ENCODE results near the gene YWHAQ. TPM values are rescaled to one million over a fixed set of nuclear protein-coding genes. Genes with fewer than 3 reads are reported as not detected.

The YWHAQ gene
- total RNA-seq, 2 experiments from 2014 or later = 300 to 316 TPM

- CTCF ChIA-PET = interaction anchor here (1.1 kb wide), 1 partner anchor 10 kb away, joined by 3 read pairs; no protein-coding TSS in a partner anchor
- ATAC-seq (no peak), DNase-seq (no peak)
- Mint-ChIP-seq H3K36me3 (peaks cover 13% of the 10 kb centered on the region), H3K9me3 (ENCODE audit: low read depth) (no peaks in the 10 kb centered on the region), H3K27me3 (no peaks in the 10 kb centered on the region), H3K4me3 (no peak overlapping the region), H3K4me1 (peaks cover 49% of the 10 kb centered on the region), H3K27ac (no peak overlapping the region)
Observed at GRCh38 chr2:9545502-9545901, 85.3 kb downstream of the YWHAQ start.

DNA sequence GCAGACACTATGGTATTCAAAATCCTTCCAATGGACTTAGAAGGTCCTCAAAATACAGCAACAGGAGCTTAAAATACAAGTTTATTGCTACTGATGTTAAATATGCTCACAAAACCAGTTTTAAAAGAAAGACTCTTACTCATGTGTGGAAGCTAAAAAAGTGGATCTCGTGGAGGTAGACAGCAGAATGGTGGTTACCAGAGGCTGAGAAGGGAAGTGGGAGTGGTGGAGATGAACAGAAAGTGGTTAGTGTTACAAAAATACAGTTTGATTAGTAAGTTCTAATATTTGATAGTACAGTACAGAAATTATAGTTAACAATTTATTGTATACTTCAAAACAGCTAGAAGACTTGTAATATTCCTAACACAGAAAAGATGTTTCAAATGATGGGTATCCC lies 87.2 kb downstream of the YWHAQ start:
- H3K27me3 Mint-ChIP-seq = no peaks in the 10 kb centered on the region
- peak overlapping the region; percentile 44 for H3K27ac Mint-ChIP-seq
- CTCF ChIA-PET = interaction anchor here (2.2 kb wide), 1 partner anchor 12 kb away, joined by 8 read pairs; the partner anchor contains the start of gene ADAM17
- ATAC-seq (peak; percentile 53), DNase-seq (peak; percentile 47)
- H3K9me3 Mint-ChIP-seq (ENCODE audit: low read depth) = no peaks in the 10 kb centered on the region
- peaks cover 38% of the 10 kb centered on the region for H3K4me1 Mint-ChIP-seq
- peaks cover 15% of the 10 kb centered on the region for H3K36me3 Mint-ChIP-seq
- no peak overlapping the region for H3K4me3 Mint-ChIP-seq

- Mint-ChIP-seq H3K27ac (no peak overlapping the region), H3K4me1 (peaks cover 24% of the 10 kb centered on the region), H3K9me3 (ENCODE audit: low read depth) (no peaks in the 10 kb centered on the region), H3K4me3 (no peak overlapping the region), H3K27me3 (no peaks in the 10 kb centered on the region), H3K36me3 (peaks cover 16% of the 10 kb centered on the region)
- ATAC-seq (no peak), DNase-seq (no peak)
- CTCF ChIA-PET = interaction anchor here (1.2 to 2.1 kb wide), 3 partner anchors 9 to 117 kb away, joined by 3 to 8 read pairs (median 4); no protein-coding TSS in a partner anchor
Observed at GRCh38 chr2:9539531-9539930, 91.3 kb downstream of the YWHAQ start.

DNA sequence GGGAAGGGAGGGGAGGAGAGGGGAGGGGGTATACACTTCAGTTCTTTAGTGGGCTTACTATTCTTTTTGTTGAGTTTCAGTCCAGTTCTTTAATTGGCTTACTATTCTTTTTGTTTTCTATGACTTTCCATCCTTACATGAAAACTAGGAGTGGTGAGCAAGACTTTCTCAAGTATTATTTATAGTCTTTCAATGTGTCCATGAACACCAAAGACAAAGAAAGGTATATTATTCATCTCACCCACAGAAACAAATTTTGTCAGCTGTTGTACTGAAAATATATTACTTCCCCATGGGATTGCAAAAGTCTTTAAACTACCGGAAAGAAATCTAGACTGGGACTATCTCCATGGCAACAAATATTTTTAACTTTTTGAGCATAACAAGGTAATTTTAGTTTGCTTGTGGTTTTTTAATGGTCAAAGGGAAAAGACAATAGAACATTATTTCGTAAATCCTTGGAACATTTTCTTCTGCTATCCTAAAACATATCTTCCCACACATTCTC lies 92.7 kb downstream of the YWHAQ start:
- DNase-seq (no peak), ATAC-seq (no peak)
- no peaks in the 10 kb centered on the region for H3K9me3 Mint-ChIP-seq (ENCODE audit: low read depth)
- H3K27me3 Mint-ChIP-seq = no peaks in the 10 kb centered on the region
- H3K4me3 Mint-ChIP-seq = no peak overlapping the region
- peaks cover 18% of the 10 kb centered on the region for H3K36me3 Mint-ChIP-seq
- no peak overlapping the region for H3K27ac Mint-ChIP-seq
- CTCF ChIA-PET = interaction anchor here (0.8 kb wide), 1 partner anchor 276 kb away, joined by 3 read pairs; no protein-coding TSS in a partner anchor
- H3K4me1 Mint-ChIP-seq = peaks cover 17% of the 10 kb centered on the region

DNA sequence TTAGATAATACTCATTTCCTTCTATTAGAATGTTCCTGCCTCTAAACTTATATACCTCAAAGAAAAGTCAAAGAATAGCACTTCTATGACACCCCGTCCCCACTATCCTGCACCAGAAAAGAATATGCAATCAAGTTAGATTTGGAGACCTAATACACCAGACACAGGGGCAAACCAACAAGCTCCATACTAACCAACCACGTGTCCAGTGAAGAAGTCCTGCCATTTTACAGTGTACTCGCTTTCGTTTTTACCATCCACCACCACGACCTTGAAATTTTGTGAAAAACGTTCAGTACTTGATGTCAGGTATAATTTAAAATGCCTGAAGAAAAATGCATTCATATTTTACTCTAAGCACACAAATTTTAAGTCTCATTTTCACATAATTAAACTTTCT lies 94.3 kb downstream of the YWHAQ start:
- H3K36me3 Mint-ChIP-seq = peaks cover 19% of the 10 kb centered on the region
- DNase-seq = no peak
- H3K4me3 Mint-ChIP-seq = no peak overlapping the region
- H3K27me3 Mint-ChIP-seq = no peaks in the 10 kb centered on the region
- ATAC-seq = no peak
- no peaks in the 10 kb centered on the region for H3K9me3 Mint-ChIP-seq (ENCODE audit: low read depth)
- CTCF ChIA-PET = interaction anchor here (0.9 to 1.8 kb wide), 3 partner anchors 18 to 34 kb away, joined by 3 to 5 read pairs (median 4); no protein-coding TSS in a partner anchor
- H3K4me1 Mint-ChIP-seq = peaks cover 16% of the 10 kb centered on the region
- H3K27ac Mint-ChIP-seq = no peak overlapping the region

DNA sequence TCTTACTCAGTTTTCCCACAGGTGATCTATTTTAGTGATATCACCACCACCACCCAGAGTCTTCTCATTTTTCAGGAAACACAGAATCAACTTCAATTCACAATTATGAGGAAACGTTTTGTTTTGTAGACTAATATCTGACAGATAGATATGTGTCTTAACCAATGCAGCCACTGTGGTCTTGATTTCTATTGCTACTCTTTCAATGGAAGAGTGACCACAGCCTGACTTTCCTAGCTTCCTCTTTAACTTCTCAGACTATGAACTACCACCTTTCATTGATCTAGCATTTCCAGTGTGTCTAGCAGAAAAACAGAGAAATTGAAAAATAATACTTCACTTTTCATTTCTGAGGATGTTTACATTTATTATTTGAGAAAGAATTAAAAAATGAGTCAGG lies 95.6 kb downstream of the YWHAQ start:
- Mint-ChIP-seq H3K36me3 (peaks cover 21% of the 10 kb centered on the region), H3K27ac (no peak overlapping the region), H3K4me1 (peaks cover 16% of the 10 kb centered on the region), H3K9me3 (ENCODE audit: low read depth) (no peaks in the 10 kb centered on the region), H3K27me3 (no peaks in the 10 kb centered on the region), H3K4me3 (no peak overlapping the region)
- CTCF ChIA-PET = interaction anchor here (0.8 to 1.8 kb wide), 4 partner anchors 11 to 265 kb away, joined by 3 to 5 read pairs (median 4); no protein-coding TSS in a partner anchor
- no peak for DNase-seq
- no peak for ATAC-seq

Other genes with a start within 250 kb of the YWHAQ start
- 100 to 1,000 TPM; 137 to 164 TPM for gene ITGB1BP1, start 207.5 kb downstream of the YWHAQ start, total RNA-seq
- 10 to 100 TPM; 57.9 to 64.6 TPM for gene CPSF3, start 207.3 kb downstream of the YWHAQ start, total RNA-seq
- gene IAH1, start 156.4 kb downstream of the YWHAQ start, total RNA-seq = 10 to 100 TPM; 71.3 to 72.1 TPM
- 10 to 100 TPM; 20.0 to 25.5 TPM for gene ADAM17, start 75.2 kb downstream of the YWHAQ start, total RNA-seq
- gene TAF1B, start 212.5 kb upstream of the YWHAQ start, total RNA-seq = 10 to 100 TPM; 29.5 to 31.2 TPM

Data from activated CD8-positive, alpha-beta memory T cell treated with anti-CD3 and anti-CD28 coated beads, Interleukin-2, amount 10 ng/mL, durations not matched to agents 7 days and 5 days (primary cell).